ENCODE data around the gene SLC25A1.

SLC25A1 gene
- 23.6 to 50.3 reads per million in 2 experiments for total RNA-seq

- DNase-seq (ENCODE audit: low read depth), result peak; percentile 57
Observed at GRCh38 chr22:19178657-19179496, at the start of gene SLC25A1. SLC25A1 (minus strand) TSS chr22:19178736; CDS start chr22:19178673, 63 bp downstream.

DNA sequence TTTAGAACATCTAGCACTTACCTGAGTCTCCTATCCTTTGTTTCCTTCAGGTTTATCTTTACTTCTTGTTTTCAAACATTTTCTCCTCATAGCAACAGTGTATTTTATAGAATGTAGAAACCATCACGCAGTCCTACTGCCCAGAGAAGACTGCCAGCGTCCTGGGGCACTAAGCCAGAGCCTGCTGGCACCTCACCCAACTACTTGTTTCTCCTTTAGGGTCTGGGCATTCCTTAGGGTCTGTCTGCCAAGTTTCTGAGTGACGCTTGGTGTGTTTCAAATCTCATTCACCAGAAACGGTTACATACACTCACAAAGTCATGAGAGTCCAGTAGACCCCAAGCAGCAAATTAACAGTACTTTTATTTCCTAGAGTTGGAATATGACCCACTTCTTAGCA, 49.6 kb upstream of the SLC25A1 start:
- no peak for DNase-seq (ENCODE audit: low read depth)

GRCh38 chr22:19226428-19226827, 47.9 kb upstream of the SLC25A1 start:
- DNase-seq (ENCODE audit: low read depth), result no peak

DNA sequence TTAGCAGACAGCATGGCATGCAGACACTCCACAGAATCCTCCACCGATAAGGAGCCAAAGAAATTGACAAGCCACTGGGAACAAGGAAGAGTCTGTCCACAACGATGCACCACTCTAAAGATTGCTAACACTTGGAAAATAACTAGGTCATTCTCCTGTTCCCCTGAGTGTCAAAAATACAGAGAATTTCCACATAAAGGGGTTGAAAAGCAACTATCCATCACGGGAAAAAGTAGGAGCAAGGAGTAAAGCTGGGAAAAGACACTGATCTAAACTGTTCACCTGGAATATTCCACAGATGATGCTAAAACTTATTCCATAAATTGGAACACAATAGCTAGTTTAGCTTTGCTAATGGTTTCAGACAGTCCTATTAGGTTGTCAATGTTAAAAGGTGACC, 47.0 kb upstream of the SLC25A1 start:
- no peak for DNase-seq (ENCODE audit: low read depth)

- no peak for DNase-seq (ENCODE audit: low read depth)
Observed at GRCh38 chr22:19224985-19225384, 46.4 kb upstream of the SLC25A1 start.

GRCh38 chr22:19224557-19224956, 46.0 kb upstream of the SLC25A1 start:
- no peak for DNase-seq (ENCODE audit: low read depth)

DNA sequence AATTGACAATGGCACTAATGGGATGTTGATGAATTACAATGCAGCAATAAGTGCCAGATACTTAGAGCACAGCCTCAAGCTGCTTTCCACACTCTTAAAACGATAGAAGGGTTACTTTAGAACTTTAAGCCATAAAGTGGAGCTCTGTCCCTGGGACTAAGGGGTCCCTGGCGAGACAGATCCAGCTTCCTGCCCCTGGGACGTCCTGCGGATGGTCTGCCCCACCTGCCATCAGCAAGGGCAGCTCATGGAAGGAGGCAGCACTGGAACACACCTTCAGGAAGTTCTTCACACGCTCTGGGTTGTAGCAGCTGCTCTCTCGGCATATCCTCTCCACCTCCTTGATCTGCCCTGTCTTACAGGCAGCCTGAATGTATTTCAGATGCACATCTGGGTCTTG, 45.1 kb upstream of the SLC25A1 start:
- no peak for DNase-seq (ENCODE audit: low read depth)

GRCh38 chr22:19223110-19223509, 44.6 kb upstream of the SLC25A1 start:
- DNase-seq (ENCODE audit: low read depth), result no peak

DNA sequence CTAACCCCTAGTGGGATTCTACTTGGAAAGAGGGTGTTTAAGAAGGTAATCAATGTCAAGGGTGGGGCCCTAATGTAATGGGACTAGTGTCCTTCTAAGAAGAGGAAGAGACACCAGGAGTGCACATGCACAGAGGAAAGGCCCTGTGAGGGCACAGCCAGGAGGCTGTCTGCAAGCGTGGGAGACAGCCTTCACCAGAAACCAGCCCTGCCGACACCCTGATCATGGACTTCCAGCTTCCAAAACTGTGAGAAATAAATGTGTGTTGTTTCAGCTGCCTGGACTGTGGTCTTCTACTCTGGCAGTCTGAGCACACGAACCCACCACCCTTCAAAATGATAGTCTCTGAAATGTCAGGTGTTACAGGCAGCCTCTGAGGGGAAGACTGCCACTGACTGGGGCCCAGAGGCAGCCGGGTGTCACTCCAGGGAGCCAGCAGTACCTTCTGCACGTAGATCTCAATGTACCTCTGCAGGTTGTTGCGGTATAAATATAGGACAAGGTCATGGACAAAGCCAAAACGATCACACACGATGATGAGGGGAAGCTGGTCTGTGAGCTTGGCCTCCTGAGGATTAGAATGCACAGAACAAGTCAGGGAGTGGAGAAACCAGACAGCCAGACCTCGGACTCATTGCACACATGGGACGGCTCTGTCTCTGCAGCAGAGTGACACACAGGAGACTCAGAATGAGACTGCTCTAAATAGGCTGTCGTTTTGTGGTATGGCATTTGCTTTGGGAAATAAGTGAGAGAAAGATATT, 43.9 kb upstream of the SLC25A1 start:
- DNase-seq (ENCODE audit: low read depth), result no peak

DNA sequence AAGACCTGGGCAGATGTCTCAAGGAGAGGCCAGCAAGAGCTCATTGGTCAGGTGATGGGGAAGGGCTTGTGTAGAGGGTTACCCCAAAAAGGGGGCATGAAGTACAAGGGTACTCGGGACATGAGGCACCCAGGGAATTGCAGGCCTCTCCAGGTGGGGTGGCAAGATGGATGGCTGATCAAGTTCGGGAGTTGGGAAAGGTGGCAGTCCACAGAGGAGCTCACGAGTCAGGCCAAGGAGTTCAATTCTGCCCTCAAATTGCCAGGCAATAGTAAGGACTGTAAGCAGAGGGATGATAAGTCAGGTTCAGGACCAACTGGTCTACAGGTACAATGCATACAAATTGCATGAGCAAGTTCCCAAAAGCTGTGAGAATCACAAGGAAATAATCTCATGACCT, 42.3 kb upstream of the SLC25A1 start:
- no peak for DNase-seq (ENCODE audit: low read depth)

DNA sequence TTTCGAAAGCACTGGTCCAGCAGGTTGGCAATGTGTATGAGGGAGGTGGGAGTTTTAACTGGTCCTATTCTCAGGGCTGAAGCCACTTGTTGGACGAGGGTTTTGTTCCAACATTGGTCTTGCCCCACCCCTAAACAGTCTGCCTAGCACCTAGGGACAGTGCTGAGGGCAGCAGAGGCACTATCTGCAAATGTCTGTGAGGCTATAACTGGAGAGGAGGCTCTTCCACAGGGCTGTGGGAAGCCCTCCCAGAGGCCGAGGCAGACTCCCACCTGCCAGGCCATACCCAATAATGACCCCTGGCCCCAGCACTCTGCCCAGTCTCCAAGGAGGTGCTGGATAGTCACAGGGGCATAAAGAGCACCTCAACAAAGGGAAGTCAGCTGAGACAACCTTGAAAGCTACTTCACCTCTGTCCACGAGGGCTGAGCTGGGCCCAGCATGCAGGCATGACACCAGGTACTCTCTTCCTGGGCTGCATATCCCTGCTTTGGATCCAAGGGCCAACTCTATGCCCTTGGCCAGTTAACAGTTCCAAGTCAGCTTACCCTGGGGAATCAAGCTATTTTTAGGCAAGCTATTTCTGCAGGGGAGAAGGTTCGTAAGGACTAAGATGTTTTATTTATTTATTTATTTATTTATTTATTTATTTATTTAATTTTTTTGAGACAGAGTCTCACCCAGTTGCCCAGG, 40.2 kb upstream of the SLC25A1 start:
- DNase-seq (ENCODE audit: low read depth), result no peak

DNA sequence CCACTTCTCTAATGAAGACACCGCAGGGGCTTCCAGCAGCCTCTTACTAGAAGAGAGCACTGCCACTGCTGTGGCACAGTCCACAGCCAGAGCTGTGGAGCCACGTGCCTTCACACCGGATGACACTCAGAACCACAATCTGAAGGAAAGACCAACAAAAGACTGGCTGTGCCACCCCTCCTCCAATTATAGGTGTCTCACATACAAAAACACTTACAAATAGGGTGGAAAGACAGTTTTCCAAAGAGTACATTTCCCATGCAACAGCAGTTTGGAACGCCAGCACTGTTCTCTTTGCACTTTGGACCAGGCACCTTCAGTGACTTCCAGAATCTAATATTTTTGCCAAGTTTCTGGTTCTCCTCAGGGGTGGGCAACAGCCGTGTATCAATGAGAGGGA, 38.0 kb upstream of the SLC25A1 start:
- no peak for DNase-seq (ENCODE audit: low read depth)

- DNase-seq (ENCODE audit: low read depth), result no peak
Observed at GRCh38 chr22:19215360-19215759, 36.8 kb upstream of the SLC25A1 start.

GRCh38 chr22:19214078-19214473, 35.5 kb upstream of the SLC25A1 start:
- DNase-seq (ENCODE audit: low read depth), result no peak

DNA sequence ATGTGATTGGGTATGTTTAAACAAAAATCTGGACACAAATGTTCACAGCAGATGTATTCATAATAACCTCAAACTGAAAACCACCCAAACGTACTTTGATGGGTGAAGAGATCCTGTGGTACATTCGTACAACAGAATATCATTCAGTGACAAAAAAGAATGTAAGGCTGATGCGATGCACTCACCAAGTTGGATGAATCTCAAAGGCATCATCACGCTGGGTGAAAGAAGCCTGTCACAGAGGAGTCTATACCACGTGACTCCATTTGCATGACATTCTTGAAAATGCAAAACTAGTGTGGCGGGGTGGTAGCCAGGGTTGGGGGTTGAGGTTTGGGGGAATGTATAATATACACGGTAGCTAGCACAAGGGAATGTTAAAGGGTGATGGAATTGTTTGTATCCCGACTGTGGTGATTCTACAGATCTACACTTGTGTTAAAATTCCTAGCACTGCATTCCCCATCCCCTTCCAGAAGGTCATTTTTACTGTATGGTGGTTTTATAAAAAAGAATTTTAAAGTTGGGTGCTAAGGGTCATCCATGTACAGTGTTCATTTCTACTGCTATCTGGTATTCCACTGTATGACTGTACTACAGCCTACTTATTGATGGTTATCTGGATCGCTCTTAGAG, 35.0 kb upstream of the SLC25A1 start:
- DNase-seq (ENCODE audit: low read depth), result no peak

DNA sequence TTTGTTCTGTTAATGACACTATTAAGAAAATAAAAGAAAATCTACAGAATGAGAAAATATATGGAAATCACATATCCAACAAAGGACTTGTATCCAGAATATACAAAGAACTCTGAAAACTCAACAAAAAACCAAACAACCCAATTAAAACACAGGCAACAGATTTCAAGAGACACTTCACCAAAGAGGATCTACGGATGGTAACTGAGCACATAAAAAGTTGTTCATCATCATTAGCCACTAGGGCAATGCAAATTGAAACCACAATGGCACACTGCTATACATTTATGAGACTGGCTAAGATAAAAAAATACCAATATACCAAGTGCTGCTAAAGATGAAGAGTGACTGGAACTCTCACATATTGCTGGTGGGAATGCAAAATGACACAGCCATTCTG, 34.5 kb upstream of the SLC25A1 start:
- no peak for DNase-seq (ENCODE audit: low read depth)

DNA sequence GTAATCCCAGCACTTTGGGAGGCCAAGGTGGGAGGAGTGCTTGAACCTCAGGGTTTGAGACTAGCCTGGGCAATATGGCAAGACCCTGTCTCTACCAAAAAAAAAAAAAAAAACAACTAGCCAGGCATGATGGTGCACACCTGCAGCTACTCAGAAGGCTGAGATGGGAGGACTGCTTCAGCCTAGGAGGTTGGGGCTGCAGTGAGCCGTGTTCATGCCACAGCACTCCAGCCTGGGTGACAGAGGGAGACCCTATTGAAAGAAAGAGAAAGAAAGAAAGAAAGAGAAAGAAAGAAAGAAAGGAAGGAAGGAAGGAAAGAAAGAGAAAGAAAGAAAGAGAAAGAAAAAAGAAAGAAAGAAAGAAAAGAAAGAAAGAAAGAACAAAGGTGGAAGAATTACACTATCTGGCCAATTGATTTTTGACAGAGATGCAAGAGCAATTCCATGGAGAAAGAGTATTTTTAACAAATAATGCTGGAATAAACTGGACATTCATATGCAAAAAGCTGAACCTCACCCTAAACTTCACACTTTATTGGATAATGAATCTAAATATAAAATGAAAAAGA, 33.9 kb upstream of the SLC25A1 start:
- DNase-seq (ENCODE audit: low read depth), result no peak

GRCh38 chr22:19210188-19210587, 31.7 kb upstream of the SLC25A1 start:
- DNase-seq (ENCODE audit: low read depth), result no peak

DNA sequence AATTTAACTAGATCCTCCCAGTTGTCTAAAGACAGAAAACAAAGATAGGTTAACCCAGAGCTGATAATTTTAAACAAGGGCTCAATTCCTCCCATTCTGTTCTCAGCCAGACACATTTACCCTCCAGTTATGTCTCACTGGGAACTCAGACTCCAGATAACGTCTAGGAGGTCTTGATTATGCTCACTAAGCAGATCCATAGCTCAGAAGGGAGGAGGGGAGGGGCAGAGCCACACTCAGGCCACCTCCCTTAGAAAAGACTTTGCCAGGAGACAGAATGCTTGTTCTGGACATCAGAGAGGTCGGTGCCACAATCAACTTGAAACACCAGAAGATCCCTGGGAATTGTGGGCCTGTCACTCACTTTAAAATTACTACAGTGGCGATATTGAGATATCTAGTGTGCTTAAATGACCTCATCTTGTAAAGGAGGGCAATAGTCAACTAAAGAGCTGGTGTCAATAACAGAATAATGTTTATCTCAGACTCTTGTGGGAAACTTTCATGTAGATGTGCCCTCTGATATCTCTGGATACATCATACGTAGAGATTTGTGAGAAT, 29.8 kb upstream of the SLC25A1 start:
- DNase-seq (ENCODE audit: low read depth), result no peak

DNA sequence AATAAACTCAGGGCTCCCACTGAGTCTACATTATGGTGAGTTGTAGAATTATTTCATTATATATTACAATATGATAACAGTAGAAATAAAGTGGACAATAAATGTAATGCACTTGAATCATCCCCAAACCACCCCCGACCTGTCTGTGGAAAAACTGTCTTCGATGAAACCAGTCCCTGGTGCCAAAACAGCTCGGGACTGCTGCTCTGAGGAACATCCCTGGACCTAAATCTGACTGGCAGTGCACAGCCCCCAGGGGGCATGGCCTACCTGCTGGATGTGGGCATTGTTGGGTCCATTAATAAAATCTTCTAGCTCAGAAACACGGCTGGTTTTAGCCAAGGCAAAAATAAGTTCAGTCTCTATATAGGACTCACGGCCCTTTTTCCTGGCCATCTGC, 29.3 kb upstream of the SLC25A1 start:
- DNase-seq (ENCODE audit: low read depth), result no peak

- no peak for DNase-seq (ENCODE audit: low read depth)
Observed at GRCh38 chr22:19207401-19207808, 28.9 kb upstream of the SLC25A1 start.
